H1 (cell line): ENCODE results near the gene ARHGAP26. TPM values are rescaled to one million over a fixed set of nuclear protein-coding genes. Genes with fewer than 3 reads are reported as not detected.

Source experiments
- CTCF ChIA-PET: fragments of 300-600 bp; sonication (Branson Sonifier 250); formaldehyde crosslinking; loops from one replicate; lab custom pipeline; 2021; ENCODE audit not compliant: partially characterized antibody; lab: Charles Lee
- POLR2A ChIA-PET: fragments of 300-600 bp; sonication (Branson Sonifier 250); formaldehyde crosslinking; loops from one replicate; lab custom pipeline; 2021; ENCODE audit warnings: inconsistent platforms; ENCODE audit not compliant: partially characterized antibody; lab: Charles Lee
- DNase-seq, 2 experiments: peaks; one replicate each; pipeline versions ENCODE4 v3.0.0 to v3.0.0-alpha.2; 2010 to 2022; ENCODE audit warnings: low spot score in 2 of 2, low read depth in 1 of 2, mixed read lengths in 1 of 2
- FAIRE-seq: peaks from 2 replicates; lab custom pipeline; 2011; peaks lifted over from hg19 to GRCh38; lab: Jason Lieb, UNC
- H2AFZ ChIP-seq: 2 replicates; pipeline ENCODE4 v1.8.1; 2012; ENCODE audit warnings: low read length, inconsistent platforms
- H2AK5ac ChIP-seq: 2 replicates; pipeline ENCODE4 v1.6.1; 2013; ENCODE audit warnings: low read depth, low read length
- H2BK120ac ChIP-seq: replicated peaks from 2 replicates; pipeline ENCODE3; 2013; ENCODE audit warnings: low read depth, low read length, inconsistent platforms
- H2BK12ac ChIP-seq: 2 replicates; pipeline ENCODE4 v1.6.1; 2013; ENCODE audit warnings: low read depth, low read length
- H2BK15ac ChIP-seq: 2 replicates; pipeline ENCODE4 v1.6.1; 2013; ENCODE audit warnings: low read length
- H2BK20ac ChIP-seq: 2 replicates; pipeline ENCODE4 v1.6.1; 2013; ENCODE audit warnings: low read length
- H2BK5ac ChIP-seq: 2 replicates; pipeline ENCODE4 v1.6.1; 2013; ENCODE audit warnings: low read depth, low read length
- H3K14ac ChIP-seq: 2 replicates; pipeline ENCODE4 v1.6.1; 2013; ENCODE audit warnings: inconsistent platforms; ENCODE audit not compliant: insufficient read length
- H3K18ac ChIP-seq: 2 replicates; pipeline ENCODE4 v1.6.1; 2013; ENCODE audit warnings: low read length; ENCODE audit errors: extremely low read depth
- H3K23ac ChIP-seq: 2 replicates; pipeline ENCODE4 v1.6.1; 2013; ENCODE audit warnings: inconsistent platforms; ENCODE audit not compliant: insufficient read length
- H3K23me2 ChIP-seq: 2 replicates; pipeline ENCODE4 v1.6.1; 2013; ENCODE audit warnings: low read depth, low read length
- H3K27ac ChIP-seq: 2 replicates; pipeline ENCODE4 v1.6.1; 2011; ENCODE audit warnings: low read depth, low read length, inconsistent platforms
- H3K27me3 ChIP-seq, 4 experiments: replicated peaks in 1 of 4; 1 replicate in 1 of 4; 2 replicates in 3 of 4; pipeline versions ENCODE4 v1.6.1 to v1.8.1; 2011 to 2013; ENCODE audit warnings: low read length in 3 of 4, mild to moderate bottlenecking in 3 of 4, inconsistent platforms in 2 of 4, mixed read lengths in 2 of 4, moderate library complexity in 1 of 4; ENCODE audit not compliant: control insufficient read depth in 3 of 4, insufficient read depth in 3 of 4; ENCODE audit errors: extremely low read depth in 1 of 4
- H3K36me3 ChIP-seq, 4 experiments: 2 replicates each; pipeline versions ENCODE4 v1.6.1 to v1.8.1; 2011 to 2013; ENCODE audit warnings: mild to moderate bottlenecking in 4 of 4, low read length in 3 of 4, moderate library complexity in 2 of 4, control low read depth in 1 of 4, inconsistent platforms in 1 of 4; ENCODE audit not compliant: insufficient read depth in 4 of 4, control insufficient read depth in 2 of 4
- H3K4ac ChIP-seq: replicated peaks from 2 replicates; pipeline ENCODE3; 2013; ENCODE audit warnings: low read length, low read depth, mixed read lengths, inconsistent platforms; ENCODE audit not compliant: insufficient read length
- H3K4me1 ChIP-seq, 4 experiments: replicated peaks in 1 of 4; 1 replicate in 1 of 4; 2 replicates in 3 of 4; pipeline versions ENCODE4 v1.6.1 to v1.8.1; 2011 to 2013; ENCODE audit warnings: low read length in 3 of 4, inconsistent platforms in 2 of 4, mixed read lengths in 1 of 4; ENCODE audit not compliant: insufficient read depth in 4 of 4, control insufficient read depth in 3 of 4
- H3K4me2 ChIP-seq, 2 experiments: 2 replicates each; pipeline versions ENCODE4 v1.6.1 to v1.8.1; 2011 to 2013; ENCODE audit warnings: low read depth in 2 of 2, low read length in 2 of 2, control low read depth in 1 of 2, inconsistent platforms in 1 of 2, mild to moderate bottlenecking in 1 of 2; ENCODE audit not compliant: insufficient read depth in 1 of 2
- H3K4me3 ChIP-seq, 4 experiments: fragments of 200-600, 300-600 bp in 1 of 4; sonication (generic), shearing (Covaris generic), sonication (Bioruptor Twin) in 1 of 4; 2 replicates each; pipeline versions ENCODE4 v1.5.1 to v1.8.1; 2011 to 2016; ENCODE audit warnings: low read length in 4 of 4, low read depth in 3 of 4, control low read depth in 2 of 4, inconsistent platforms in 2 of 4, mild to moderate bottlenecking in 2 of 4, mixed read lengths in 1 of 4, moderate library complexity in 1 of 4; ENCODE audit not compliant: insufficient read depth in 2 of 4; ENCODE audit errors: extremely low read depth in 1 of 4
- H3K56ac ChIP-seq: replicated peaks from 2 replicates; pipeline ENCODE3; 2013; ENCODE audit warnings: low read depth, mild to moderate bottlenecking, mixed read lengths, low read length, inconsistent platforms; ENCODE audit not compliant: insufficient read length
- H3K79me1 ChIP-seq: 2 replicates; pipeline ENCODE4 v1.6.1; 2013; ENCODE audit warnings: low read depth, low read length, control low read depth
- H3K79me2 ChIP-seq, 2 experiments: 2 replicates each; pipeline versions ENCODE4 v1.6.1 to v1.8.1; 2012 to 2013; ENCODE audit warnings: low read length in 2 of 2, mild to moderate bottlenecking in 2 of 2, inconsistent platforms in 1 of 2; ENCODE audit not compliant: insufficient read depth in 2 of 2, control insufficient read depth in 1 of 2
- H3K9ac ChIP-seq, 4 experiments: replicated peaks in 1 of 4; 1 replicate in 1 of 4; 2 replicates in 3 of 4; pipeline versions ENCODE4 v1.6.1 to v1.8.1; 2011 to 2013; ENCODE audit warnings: low read depth in 3 of 4, low read length in 3 of 4, control low read depth in 2 of 4, mild to moderate bottlenecking in 2 of 4, moderate library complexity in 2 of 4, inconsistent platforms in 1 of 4; ENCODE audit errors: extremely low read depth in 1 of 4
- H3K9me3 ChIP-seq, 2 experiments: 2 replicates each; pipeline versions ENCODE4 v1.6.1 to v1.8.1; 2012 to 2013; ENCODE audit warnings: mild to moderate bottlenecking in 2 of 2, moderate library complexity in 2 of 2, control low read depth in 1 of 2, inconsistent platforms in 1 of 2, low read depth in 1 of 2, low read length in 1 of 2, mixed read lengths in 1 of 2; ENCODE audit not compliant: insufficient read depth in 2 of 2
- H4K20me1 ChIP-seq, 2 experiments: replicated peaks in 1 of 2; 2 replicates each; pipeline versions ENCODE3 to v1.8.1; 2011 to 2013; ENCODE audit warnings: inconsistent platforms in 2 of 2, low read length in 2 of 2, mild to moderate bottlenecking in 1 of 2; ENCODE audit not compliant: insufficient read depth in 2 of 2, control insufficient read depth in 1 of 2
- H4K5ac ChIP-seq: 2 replicates; pipeline ENCODE4 v1.6.1; 2013; ENCODE audit warnings: low read length, low read depth, mixed read lengths, inconsistent platforms; ENCODE audit not compliant: insufficient read length
- H4K8ac ChIP-seq: 2 replicates; pipeline ENCODE4 v1.8.0; 2013; ENCODE audit warnings: mild to moderate bottlenecking, moderate library complexity, low read length, inconsistent platforms; ENCODE audit not compliant: insufficient read depth; ENCODE audit errors: extremely low read depth
- H4K91ac ChIP-seq: replicated peaks from 2 replicates; pipeline ENCODE3; 2013; ENCODE audit warnings: low read length, mixed read lengths, inconsistent platforms; ENCODE audit not compliant: insufficient read length
- ASH2L ChIP-seq: fragments of 200-600, 300-600 bp; sonication (generic); IDR thresholded peaks from one replicate; pipeline ENCODE4 v1.7.1; 2017; ENCODE audit warnings: low read length
- CTCF ChIP-seq, 3 experiments: IDR thresholded peaks; 1 replicate in 2 of 3; 2 replicates in 1 of 3; pipeline versions ENCODE4 v1.5.1 to v1.6.1; 2011; ENCODE audit warnings: low read length in 3 of 3, mild to moderate bottlenecking in 3 of 3, inconsistent platforms in 2 of 3, low read depth in 1 of 3, moderate library complexity in 1 of 3; ENCODE audit not compliant: insufficient read depth in 1 of 3; ENCODE audit errors: control extremely low read depth in 1 of 3
- EGR1 ChIP-seq: IDR thresholded peaks from 2 replicates; pipeline ENCODE4 v1.6.1; 2011; ENCODE audit warnings: low read depth, low read length, borderline replicate concordance
- HDAC6 ChIP-seq: IDR thresholded peaks from one replicate; pipeline ENCODE4 v1.7.1; 2012; ENCODE audit warnings: low read depth, mild to moderate bottlenecking, inconsistent platforms, low read length, moderate library complexity
- RAD21 ChIP-seq, 2 experiments: IDR thresholded peaks in 1 of 2; conservative IDR thresholded peaks in 1 of 2; 2 replicates each; pipeline ENCODE4 v1.6.1; 2011; ENCODE audit warnings: low read depth in 2 of 2, low read length in 2 of 2, improper control_type of control experiment in 1 of 2, inconsistent platforms in 1 of 2, mild to moderate bottlenecking in 1 of 2, moderate library complexity in 1 of 2
- RFX5 ChIP-seq: IDR thresholded peaks from 2 replicates; pipeline ENCODE4 v1.6.1; 2011; ENCODE audit warnings: low read depth, low read length, improper control_type of control experiment, borderline replicate concordance
- SRF ChIP-seq: IDR thresholded peaks from 2 replicates; pipeline ENCODE4 v1.6.1; 2011; ENCODE audit warnings: mild to moderate bottlenecking, low read depth, low read length, moderate library complexity
- YY1 ChIP-seq: IDR thresholded peaks from 2 replicates; pipeline ENCODE4 v1.6.1; 2011; ENCODE audit warnings: low read depth, mild to moderate bottlenecking, low read length
- WGBS, 2 experiments: shearing (Covaris generic) in 1 of 2; methylation state at CpG; one replicate each; pipeline versions ENCODE4 v1.1.6 to v1.1.7; 2013 to 2015; ENCODE audit warnings: low lambda C conversion rate in 2 of 2, mixed read lengths in 2 of 2, inconsistent platforms in 1 of 2, low coverage in 1 of 2, missing lambda C conversion rate in 1 of 2; ENCODE audit not compliant: insufficient replicate concordance in 2 of 2, insufficient coverage in 1 of 2, insufficient read length in 1 of 2; ENCODE audit errors: extremely low coverage in 1 of 2, missing lambda C conversion rate in 1 of 2; 5-methylcytosine and 5-hydroxymethylcytosine counted together
- polyA plus RNA-seq, 7 experiments: library from polyadenylated mRNA; depleted of rRNA in 3 of 7; stranded (reverse) in 5 of 7; unstranded in 2 of 7; fragments of >200 nt in 5 of 7; fragments of 200-250 nt in 2 of 7; gene quantifications; 1 replicate in 5 of 7; 2 replicates in 1 of 7; 4 replicates in 1 of 7; pipeline versions ENCODE4 v1.2.1 to v1.2.3, GENCODE V29; 2011 to 2013; ENCODE audit warnings: missing spikeins in 2 of 7, mixed read lengths in 2 of 7
- total RNA-seq: library from RNA; stranded (reverse); fragmentation: NEBNext Ultra II Directional; extraction: Animal tissue kit (Norgen Biotek cat#: 25700); gene quantifications from 2 replicates; pipeline ENCODE4 v1.2.1, GENCODE V29; 2021

ARHGAP26 gene
- total and polyA plus RNA-seq, 2 of the 8 experiments (the other 6 are each of a cell fraction or from before 2014, with no cell fraction given) = 7.1 to 24.8 TPM

DNA sequence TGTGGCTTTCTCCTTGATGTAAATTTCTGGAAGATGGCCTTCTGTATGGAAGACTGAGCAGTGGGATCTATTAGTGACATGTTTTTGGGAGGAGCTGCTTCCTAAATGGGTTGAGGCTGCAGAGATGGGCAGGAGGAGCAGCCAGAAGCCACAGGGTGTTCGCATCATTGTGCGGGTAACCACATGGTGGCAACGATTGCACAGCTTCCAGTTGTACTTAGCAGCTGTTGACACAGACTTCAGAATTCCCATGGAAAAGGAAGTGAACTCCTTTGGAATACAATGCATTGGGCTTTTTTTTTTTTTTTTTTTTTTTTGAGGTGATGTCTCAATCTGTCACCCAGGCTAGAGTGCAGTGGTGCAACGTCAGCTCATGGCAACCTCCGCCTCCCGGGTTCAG is 336.0 kb downstream of the ARHGAP26 start:
- Histone ChIP-seq H3K4ac (no peak overlapping the region), H2BK15ac (0 out of 2 replicates have a peak overlapping the region, but pooled peaks have one; percentile 61), H3K4me2 (no peak overlapping the region), H2BK20ac (no peak overlapping the region), H3K9ac (no peak overlapping the region), H3K79me2 (no peaks in the 10 kb centered on the region), H4K91ac (no peak overlapping the region), H2BK120ac (no peak overlapping the region), H3K36me3 (no peaks in the 10 kb centered on the region), H4K20me1 (no peaks in the 10 kb centered on the region), H3K23ac (no peak overlapping the region), H3K18ac (no peak overlapping the region), H4K5ac (no peak overlapping the region), H3K79me1 (no peaks in the 10 kb centered on the region), H2BK5ac (no peak overlapping the region), H2AK5ac (no peak overlapping the region), H4K8ac (no peak overlapping the region), H3K14ac (no peak overlapping the region), H3K4me3 (no peak overlapping the region), H3K56ac (no peak overlapping the region), H3K9me3 (no peaks in the 10 kb centered on the region), H3K27ac (no peak overlapping the region), H2BK12ac (no peak overlapping the region), H3K23me2 (no peaks in the 10 kb centered on the region), H2AFZ (no peak overlapping the region), H3K27me3 (no peaks in the 10 kb centered on the region), H3K4me1 (peaks cover 3 to 10% (median 3%) of the 10 kb centered on the region in 4 experiments; a peak in 6 of 7 replicates)
- no peak for TF ChIP-seq EGR1
- no peak for TF ChIP-seq RFX5
- TF ChIP-seq YY1 = no peak
- no peak for TF ChIP-seq SRF
- TF ChIP-seq CTCF (IDR thresholded peaks at IDR 0.05; ENCODE audit: control extremely low read depth in 1 of 3, insufficient read depth in 1 of 3, low read depth in 1 of 3, low read length in 3 of 3) = peak; percentile 19 to 33 (median 33)
- TF ChIP-seq HDAC6 = no peak
- no peak for TF ChIP-seq ASH2L
- TF ChIP-seq RAD21 (IDR thresholded peaks at IDR 0.05 in 1 of 2, conservative IDR thresholded peaks at IDR 0.05 in 1 of 2; ENCODE audit: low read depth in 2 of 2, low read length in 2 of 2) = peak; percentile 59 to 64
- POLR2A ChIA-PET = no interaction called here
- FAIRE-seq = no peak
- CTCF ChIA-PET = interaction anchor here (0.6 to 3.1 kb wide), 7 partner anchors 11 to 610 kb away, joined by 3 to 11 read pairs (median 4); partner anchors contain the start of gene NR3C1
- DNase-seq = no peak
- 96% methylated on average over 3 of the region's 6 CpGs; no CpG with 5 or more reads in 1 of the 2 experiments for WGBS, 2 experiments
